ENCODE data around the gene MXD3.
A peak's percentile ranks its signal among the peaks of the same experiment; 100 is the strongest.

The MXD3 gene

GRCh38 chr5:177328545-177329231 is 17.0 kb upstream of the MXD3 start:
- TF ChIP-seq JUND (IDR thresholded peaks at IDR 0.05; ENCODE audit: low read depth), result no peak
- no peak for DNase-seq (ENCODE audit: low read depth in 1 of 2, low spot score in 1 of 2)
- in situ Hi-C loops (cut with HindIII; ENCODE audit: low pct_unique_long_range_greater_than_20kb, low sequenced_read_pairs), result no loop called here

- in situ Hi-C loops (cut with HindIII; ENCODE audit: low pct_unique_long_range_greater_than_20kb, low sequenced_read_pairs), result no loop called here
- DNase-seq (ENCODE audit: low read depth in 1 of 2, low spot score in 1 of 2), result no peak
- TF ChIP-seq JUND (IDR thresholded peaks at IDR 0.05; ENCODE audit: low read depth), result no peak
These were observed 16.1 kb upstream of the MXD3 start for GRCh38 chr5:177327539-177328522.

- TF ChIP-seq JUND (IDR thresholded peaks at IDR 0.05; ENCODE audit: low read depth), result no peak
- DNase-seq (ENCODE audit: low read depth in 1 of 2, low spot score in 1 of 2), result no peak
- in situ Hi-C loops (cut with HindIII; ENCODE audit: low pct_unique_long_range_greater_than_20kb, low sequenced_read_pairs), result no loop called here
These were observed 14.2 kb upstream of the MXD3 start for GRCh38 chr5:177325868-177326381.

- in situ Hi-C loops (cut with HindIII; ENCODE audit: low pct_unique_long_range_greater_than_20kb, low sequenced_read_pairs), result no loop called here
These were observed 9.2 kb upstream of the MXD3 start for GRCh38 chr5:177320879-177321278.

GRCh38 chr5:177319913-177320588 is 8.4 kb upstream of the MXD3 start:
- TF ChIP-seq JUND (IDR thresholded peaks at IDR 0.05; ENCODE audit: low read depth), result no peak
- no peak for DNase-seq (ENCODE audit: low read depth in 1 of 2, low spot score in 1 of 2)
- in situ Hi-C loops (cut with HindIII; ENCODE audit: low pct_unique_long_range_greater_than_20kb, low sequenced_read_pairs), result no loop called here

More at GRCh38 chr5:177320879-177321278, 9.2 kb upstream of the MXD3 start:
- DNase-seq (ENCODE audit: low read depth in 1 of 2, low spot score in 1 of 2), result no peak
- TF ChIP-seq JUND (IDR thresholded peaks at IDR 0.05; ENCODE audit: low read depth), result no peak

- in situ Hi-C loops (cut with HindIII; ENCODE audit: low pct_unique_long_range_greater_than_20kb, low sequenced_read_pairs), result no loop called here
- TF ChIP-seq JUND (IDR thresholded peaks at IDR 0.05; ENCODE audit: low read depth), result no peak
- DNase-seq (ENCODE audit: low read depth in 1 of 2, low spot score in 1 of 2), result peak; percentile 72 to 84
These were observed 6.3 kb upstream of the MXD3 start for GRCh38 chr5:177317959-177318377.

- no peak for TF ChIP-seq JUND (IDR thresholded peaks at IDR 0.05; ENCODE audit: low read depth)
- in situ Hi-C loops (cut with HindIII; ENCODE audit: low pct_unique_long_range_greater_than_20kb, low sequenced_read_pairs), result no loop called here
- DNase-seq (ENCODE audit: low read depth in 1 of 2, low spot score in 1 of 2), result no peak
These were observed 4.3 kb upstream of the MXD3 start for GRCh38 chr5:177316005-177316404.

GRCh38 chr5:177315411-177315810 is 3.7 kb upstream of the MXD3 start:
- in situ Hi-C loops (cut with HindIII; ENCODE audit: low pct_unique_long_range_greater_than_20kb, low sequenced_read_pairs), result no loop called here
- no peak for TF ChIP-seq JUND (IDR thresholded peaks at IDR 0.05; ENCODE audit: low read depth)
- DNase-seq (ENCODE audit: low read depth in 1 of 2, low spot score in 1 of 2), result no peak

GRCh38 chr5:177314376-177315342 is 3.0 kb upstream of the MXD3 start:
- in situ Hi-C loops (cut with HindIII; ENCODE audit: low pct_unique_long_range_greater_than_20kb, low sequenced_read_pairs), result no loop called here
- no peak for DNase-seq (ENCODE audit: low read depth in 1 of 2, low spot score in 1 of 2)
- TF ChIP-seq JUND (IDR thresholded peaks at IDR 0.05; ENCODE audit: low read depth), result no peak

- DNase-seq (ENCODE audit: low read depth in 1 of 2, low spot score in 1 of 2), result no peak
- no peak for TF ChIP-seq JUND (IDR thresholded peaks at IDR 0.05; ENCODE audit: low read depth)
- in situ Hi-C loops (cut with HindIII; ENCODE audit: low pct_unique_long_range_greater_than_20kb, low sequenced_read_pairs), result no loop called here
These were observed 2.0 kb upstream of the MXD3 start for GRCh38 chr5:177313561-177314259.

- peak in 1 of 2 experiments; percentile 61 for DNase-seq (ENCODE audit: low read depth in 1 of 2, low spot score in 1 of 2)
- in situ Hi-C loops (cut with HindIII; ENCODE audit: low pct_unique_long_range_greater_than_20kb, low sequenced_read_pairs), result no loop called here
These were observed 1.0 kb upstream of the MXD3 start for GRCh38 chr5:177312649-177313181.

More at GRCh38 chr5:177312649-177313181, 1.0 kb upstream of the MXD3 start:
- no peak for TF ChIP-seq JUND (IDR thresholded peaks at IDR 0.05; ENCODE audit: low read depth)
